ENCODE measurements around the gene HMGN4. TPM values are rescaled to one million over a fixed set of nuclear protein-coding genes. Genes with fewer than 3 reads are reported as not detected.

Gene HMGN4
- total and polyA plus RNA-seq, 2 of the 8 experiments (the other 6 are each of a cell fraction or from before 2014, with no cell fraction given) = 23.4 to 66.4 TPM

DNA sequence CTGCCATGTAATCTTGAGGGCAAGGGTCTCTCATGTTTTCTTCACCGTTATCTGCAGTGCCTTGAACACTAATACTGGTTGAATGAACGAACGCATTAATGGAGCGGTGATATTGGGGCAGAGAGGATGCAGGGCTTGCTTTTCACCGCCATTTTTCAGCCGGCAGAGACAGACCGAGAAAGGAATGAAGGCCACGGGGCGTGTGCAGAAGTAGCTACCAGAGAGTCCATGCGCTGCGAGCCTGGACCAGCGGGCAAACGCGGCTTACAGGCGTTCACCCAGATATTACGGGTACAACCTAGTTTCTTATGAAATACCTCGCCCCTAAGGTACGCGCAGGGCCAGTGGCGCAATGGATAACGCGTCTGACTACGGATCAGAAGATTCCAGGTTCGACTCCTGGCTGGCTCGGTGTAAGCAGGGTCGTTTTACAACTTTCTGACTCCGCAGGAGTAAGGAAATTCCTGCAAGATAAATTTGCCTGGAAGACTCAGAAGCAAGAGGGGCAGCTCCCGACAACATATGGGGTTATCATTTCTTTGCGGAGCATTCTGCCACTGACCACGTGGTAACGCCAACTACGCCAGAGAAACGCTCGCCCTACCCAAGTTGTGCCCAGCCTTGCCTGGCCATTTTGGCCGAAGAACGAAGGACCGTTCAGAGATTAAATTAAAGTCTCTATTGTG is 863 bp upstream of the HMGN4 start (continued):
- peak; percentile 16; the same call in 1 of the 2 replicates for TF ChIP-seq CHD2 (IDR thresholded peaks at IDR 0.05; ENCODE audit: low read length)
- no peak for TF ChIP-seq SUZ12 (IDR thresholded peaks at IDR 0.05; ENCODE audit: low read length)
- peak; percentile 17 to 84; a peak in 2 of 4 replicates for TF ChIP-seq SIN3A (conservative IDR thresholded peaks at IDR 0.05 in 1 of 2, IDR thresholded peaks at IDR 0.05 in 1 of 2; ENCODE audit: low read depth in 1 of 2, low read length in 2 of 2)
- 0 out of 2 replicates have a peak, but pooled peaks have one; percentile 41 for TF ChIP-seq RFX5 (IDR thresholded peaks at IDR 0.05; ENCODE audit: borderline replicate concordance, low read depth, low read length)
- 0 out of 3 replicates have a peak, but pooled peaks of 1 of the 2 experiments have one; percentile 36 for TF ChIP-seq POLR2A (IDR thresholded peaks at IDR 0.05; ENCODE audit: control extremely low read depth in 1 of 2, low read depth in 2 of 2, low read length in 2 of 2)
- 0 out of 3 replicates have a peak, but pooled peaks of 1 of the 2 experiments have one; percentile 49 for TF ChIP-seq EP300 (IDR thresholded peaks at IDR 0.05; ENCODE audit: borderline replicate concordance in 1 of 2, low read depth in 2 of 2, low read length in 2 of 2)
- TF ChIP-seq TBP (IDR thresholded peaks at IDR 0.05; ENCODE audit: low read depth, low read length) = peak; percentile 99
